ENCODE results near the gene C19orf81. TPM values are rescaled to one million over a fixed set of nuclear protein-coding genes. Genes with fewer than 3 reads are reported as not detected.

Gene C19orf81
- total and polyA plus RNA-seq, 9 of the 15 experiments (the other 6 are each of a cell fraction or from before 2014, with no cell fraction given), result 2.5 to 42.9 (median 33.0) TPM; not detected in 4

DNA sequence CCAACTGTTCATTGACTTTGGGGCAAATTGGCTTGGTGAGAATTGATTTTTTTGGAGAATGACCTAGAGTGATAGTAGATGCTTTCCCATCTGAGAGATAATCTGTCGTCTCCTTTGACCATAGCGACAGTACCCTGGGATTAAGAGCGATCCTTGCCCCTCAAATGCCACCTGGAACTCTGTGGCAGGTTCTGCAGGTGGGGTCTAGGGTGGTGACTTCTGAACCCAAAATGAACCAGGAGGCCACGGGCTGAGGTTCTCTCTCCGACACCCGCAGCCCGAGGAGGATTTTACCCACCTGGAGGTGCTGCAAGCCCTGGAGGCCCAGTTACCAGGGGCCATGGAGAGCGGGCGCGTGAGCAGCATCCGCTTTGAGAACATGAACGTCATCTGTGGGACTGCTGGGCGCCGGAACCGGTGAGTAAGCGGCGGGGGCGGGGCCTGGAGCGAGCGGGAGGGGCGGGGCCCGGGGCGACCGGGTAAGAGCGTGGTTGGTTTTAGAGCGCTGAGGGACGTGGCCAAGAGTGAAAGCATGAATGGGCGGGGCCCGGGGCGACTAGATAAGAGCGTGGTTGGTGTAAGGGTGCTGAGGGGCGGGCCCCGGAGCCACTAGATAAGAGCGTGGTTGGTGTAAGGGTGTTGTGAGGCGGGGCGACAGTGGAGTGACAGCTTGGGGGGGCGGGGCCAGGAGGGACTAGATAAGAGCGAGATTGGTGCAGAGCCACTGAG, 8.6 kb downstream of the C19orf81 start (continued):
- TF ChIP-seq, protein P1, sequence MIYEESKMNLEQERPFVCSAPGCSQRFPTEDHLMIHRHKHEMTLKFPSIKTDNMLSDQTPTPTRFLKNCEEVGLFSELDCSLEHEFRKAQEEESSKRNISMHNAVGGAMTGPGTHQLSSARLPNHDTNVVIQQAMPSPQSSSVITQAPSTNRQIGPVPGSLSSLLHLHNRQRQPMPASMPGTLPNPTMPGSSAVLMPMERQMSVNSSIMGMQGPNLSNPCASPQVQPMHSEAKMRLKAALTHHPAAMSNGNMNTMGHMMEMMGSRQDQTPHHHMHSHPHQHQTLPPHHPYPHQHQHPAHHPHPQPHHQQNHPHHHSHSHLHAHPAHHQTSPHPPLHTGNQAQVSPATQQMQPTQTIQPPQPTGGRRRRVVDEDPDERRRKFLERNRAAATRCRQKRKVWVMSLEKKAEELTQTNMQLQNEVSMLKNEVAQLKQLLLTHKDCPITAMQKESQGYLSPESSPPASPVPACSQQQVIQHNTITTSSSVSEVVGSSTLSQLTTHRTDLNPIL (CRISPR knock-in tag; IDR thresholded peaks at IDR 0.05), result peak; percentile 5; the same call in 1 of the 2 replicates
- peak; percentile 91 for TF ChIP-seq FOSL1 (tag; conservative IDR thresholded peaks at IDR 0.05)
- peak; percentile 21 for TF ChIP-seq NFYB (IDR thresholded peaks at IDR 0.05; ENCODE audit: extremely low read depth, insufficient read length)
- TF ChIP-seq NR4A1 (CRISPR knock-in tag; IDR thresholded peaks at IDR 0.05), result 0 out of 2 replicates have a peak, but pooled peaks have one; percentile 20
- TF ChIP-seq NR4A1 (tag; IDR thresholded peaks at IDR 0.05), result no peak
- 0 out of 2 replicates have a peak, but pooled peaks have one; percentile 9 for TF ChIP-seq MYNN (IDR thresholded peaks at IDR 0.05)
- TF ChIP-seq MYNN (CRISPR knock-in tag; IDR thresholded peaks at IDR 0.05), result no peak
- TF ChIP-seq MTA2 (IDR thresholded peaks at IDR 0.05; ENCODE audit: low read depth), result no peak
- TF ChIP-seq MYC (IDR thresholded peaks at IDR 0.05; ENCODE audit: low read depth, low read length), result peak; percentile 30; the same call in 1 of the 2 replicates
- peak; percentile 73; the same call in 1 of the 2 replicates for TF ChIP-seq MYC (CRISPR knock-in tag; IDR thresholded peaks at IDR 0.05; ENCODE audit: borderline replicate concordance, low read depth)
- TF ChIP-seq DPF2 (IDR thresholded peaks at IDR 0.05), result peak; percentile 32; the same call in 1 of the 2 replicates
- TF ChIP-seq GTF2E2 (tag; IDR thresholded peaks at IDR 0.05), result peak; percentile 97
- TF ChIP-seq, protein P2, sequence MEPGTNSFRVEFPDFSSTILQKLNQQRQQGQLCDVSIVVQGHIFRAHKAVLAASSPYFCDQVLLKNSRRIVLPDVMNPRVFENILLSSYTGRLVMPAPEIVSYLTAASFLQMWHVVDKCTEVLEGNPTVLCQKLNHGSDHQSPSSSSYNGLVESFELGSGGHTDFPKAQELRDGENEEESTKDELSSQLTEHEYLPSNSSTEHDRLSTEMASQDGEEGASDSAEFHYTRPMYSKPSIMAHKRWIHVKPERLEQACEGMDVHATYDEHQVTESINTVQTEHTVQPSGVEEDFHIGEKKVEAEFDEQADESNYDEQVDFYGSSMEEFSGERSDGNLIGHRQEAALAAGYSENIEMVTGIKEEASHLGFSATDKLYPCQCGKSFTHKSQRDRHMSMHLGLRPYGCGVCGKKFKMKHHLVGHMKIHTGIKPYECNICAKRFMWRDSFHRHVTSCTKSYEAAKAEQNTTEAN (CRISPR knock-in tag; IDR thresholded peaks at IDR 0.05), result peak; percentile 77; the same call in 1 of the 2 replicates
- peak; percentile 83; the same call in 1 of the 2 replicates for TF ChIP-seq ERF (CRISPR knock-in tag; IDR thresholded peaks at IDR 0.05)
- TF ChIP-seq TBP (optimal IDR thresholded peaks at IDR 0.05; ENCODE audit: low read depth, low read length), result peak; percentile 84
- TF ChIP-seq, protein P3, sequence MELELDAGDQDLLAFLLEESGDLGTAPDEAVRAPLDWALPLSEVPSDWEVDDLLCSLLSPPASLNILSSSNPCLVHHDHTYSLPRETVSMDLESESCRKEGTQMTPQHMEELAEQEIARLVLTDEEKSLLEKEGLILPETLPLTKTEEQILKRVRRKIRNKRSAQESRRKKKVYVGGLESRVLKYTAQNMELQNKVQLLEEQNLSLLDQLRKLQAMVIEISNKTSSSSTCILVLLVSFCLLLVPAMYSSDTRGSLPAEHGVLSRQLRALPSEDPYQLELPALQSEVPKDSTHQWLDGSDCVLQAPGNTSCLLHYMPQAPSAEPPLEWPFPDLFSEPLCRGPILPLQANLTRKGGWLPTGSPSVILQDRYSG (tag; conservative IDR thresholded peaks at IDR 0.05; ENCODE audit: low read depth), result 0 out of 2 replicates have a peak, but pooled peaks have one; percentile 11
- peak; percentile 78 for TF ChIP-seq POLR2B (IDR thresholded peaks at IDR 0.05; ENCODE audit: low read depth, partially characterized antibody)
- peak; percentile 58 for TF ChIP-seq TAF7 (tag; IDR thresholded peaks at IDR 0.05)
- TF ChIP-seq POLR2G (IDR thresholded peaks at IDR 0.05; ENCODE audit: low read depth, low read length), result peak; percentile 90
- no peak for TF ChIP-seq FOXA1 (IDR thresholded peaks at IDR 0.05; ENCODE audit: borderline replicate concordance)
- TF ChIP-seq IFI16 (CRISPR knock-in tag; IDR thresholded peaks at IDR 0.05), result no peak
- TF ChIP-seq GABPA (tag; conservative IDR thresholded peaks at IDR 0.05; ENCODE audit: low read depth), result peak; percentile 87
- TF ChIP-seq IRF2 (CRISPR knock-in tag; IDR thresholded peaks at IDR 0.05), result no peak
- TF ChIP-seq ZNF830 (CRISPR knock-in tag; IDR thresholded peaks at IDR 0.05), result 0 out of 2 replicates have a peak, but pooled peaks have one; percentile 34
- 0 out of 2 replicates have a peak, but pooled peaks have one; percentile 22 for TF ChIP-seq DMBX1 (CRISPR knock-in tag; IDR thresholded peaks at IDR 0.05; ENCODE audit: borderline replicate concordance)
- TF ChIP-seq HEY1 (CRISPR knock-in tag; IDR thresholded peaks at IDR 0.05; ENCODE audit: borderline replicate concordance), result peak; percentile 59; the same call in 1 of the 2 replicates
- peak; percentile 96 for TF ChIP-seq POLR2H (tag; IDR thresholded peaks at IDR 0.05; ENCODE audit: low read depth)

Data from K562 (cell line).